NOMO-1 treated with dmso at 0.1 percent for 144 hours (cell line): ENCODE data around the gene PATJ.
A peak's percentile ranks its signal among the peaks of the same experiment; 100 is the strongest.
"Not testable (repeated sequence)": the region's sequence is repeated elsewhere in the genome, so short reads cannot be mapped to it uniquely, and the experiment has no call there.

Experiments
- DNase-seq: peaks from one replicate; lab custom pipeline; 2025; ENCODE audit not compliant: unreplicated experiment; lab: John Stamatoyannopoulos, UW

The PATJ gene

DNA sequence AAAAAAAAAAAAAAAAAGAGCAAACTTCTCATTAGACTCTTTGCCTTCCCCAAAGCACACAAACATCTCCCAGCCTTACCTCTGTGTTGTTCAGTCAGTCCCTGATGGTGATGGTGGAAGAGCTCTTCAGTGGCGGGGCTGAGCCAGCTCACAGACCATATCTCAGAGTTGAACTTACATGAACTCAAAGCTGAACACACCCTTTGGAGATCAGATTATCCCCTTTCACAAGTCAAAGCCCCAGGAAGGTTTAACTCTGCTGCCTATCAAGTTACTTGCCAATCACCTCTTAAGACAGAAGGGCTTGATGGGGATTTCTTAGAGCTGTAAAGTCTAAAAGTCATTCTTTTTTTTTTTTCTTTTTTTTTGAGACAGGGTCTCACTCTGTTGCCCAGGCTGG is 397.1 kb downstream of the PATJ start:
- DNase-seq = no peak

DNA sequence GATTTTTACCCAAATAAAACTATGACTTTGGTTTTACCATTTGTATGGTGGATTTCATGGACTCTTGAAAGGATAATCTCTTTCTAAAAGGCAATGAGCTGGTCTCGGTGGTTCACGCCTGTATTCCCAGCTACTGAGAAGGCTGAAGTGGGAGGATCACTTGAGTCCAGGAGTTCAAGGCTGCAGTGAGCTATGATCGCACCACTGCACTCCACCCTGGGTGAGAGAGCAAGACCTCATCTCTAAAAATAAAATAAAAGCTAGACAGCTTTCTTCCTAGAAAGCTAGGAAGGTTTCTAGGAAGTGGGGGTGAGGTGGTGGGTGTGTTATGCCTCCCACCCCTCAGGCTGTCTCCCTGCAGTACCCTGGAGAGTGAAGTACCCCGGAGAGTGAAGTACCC is 398.4 kb downstream of the PATJ start:
- DNase-seq = no peak

DNA sequence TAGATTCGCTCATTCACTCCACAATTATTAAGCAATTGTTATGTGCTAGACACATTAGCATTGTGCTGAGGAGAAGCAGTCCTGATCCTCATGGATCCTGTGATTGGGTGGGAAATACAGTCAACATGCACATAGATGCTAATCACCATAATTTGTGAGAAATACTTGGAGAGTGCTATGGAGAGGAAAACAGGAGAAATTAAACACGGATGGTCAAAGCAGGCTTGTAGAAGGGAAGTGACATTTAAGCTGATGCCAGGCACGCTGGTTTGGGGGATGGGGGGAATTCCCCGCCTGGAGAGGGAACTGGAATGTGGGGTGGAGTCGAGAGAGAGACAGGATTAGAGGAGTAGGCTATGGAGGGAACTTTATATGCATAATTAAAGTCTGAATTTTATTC is 400.2 kb downstream of the PATJ start:
- DNase-seq = no peak

DNA sequence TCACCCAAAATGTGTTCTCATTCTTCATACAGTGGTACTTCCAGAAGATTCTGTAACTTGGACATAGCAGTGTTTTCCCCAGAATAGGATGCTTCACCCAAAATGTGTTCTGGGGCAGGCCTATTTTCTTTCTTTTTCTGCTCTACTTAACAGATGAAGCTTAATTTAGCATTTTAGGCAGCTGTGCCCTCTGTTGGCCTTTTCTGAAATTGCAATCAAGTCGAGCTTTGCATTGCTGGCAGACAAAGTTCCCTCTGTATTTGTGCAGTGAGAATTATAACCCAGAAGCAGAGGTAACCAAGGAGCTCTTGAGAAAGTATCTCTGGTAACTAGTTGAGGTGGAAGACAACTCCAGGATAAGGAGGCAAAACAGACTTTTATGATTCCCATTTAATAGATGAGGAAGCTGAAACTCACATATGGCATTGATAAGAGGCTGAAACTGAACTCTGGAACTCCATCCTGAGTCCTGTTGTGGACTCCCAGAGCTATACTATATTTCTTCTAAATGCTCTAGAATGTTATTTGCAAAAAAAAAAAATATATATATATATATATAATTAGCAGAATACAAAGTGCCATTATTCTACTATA is 402.1 kb downstream of the PATJ start:
- peak; percentile 2 for DNase-seq

DNA sequence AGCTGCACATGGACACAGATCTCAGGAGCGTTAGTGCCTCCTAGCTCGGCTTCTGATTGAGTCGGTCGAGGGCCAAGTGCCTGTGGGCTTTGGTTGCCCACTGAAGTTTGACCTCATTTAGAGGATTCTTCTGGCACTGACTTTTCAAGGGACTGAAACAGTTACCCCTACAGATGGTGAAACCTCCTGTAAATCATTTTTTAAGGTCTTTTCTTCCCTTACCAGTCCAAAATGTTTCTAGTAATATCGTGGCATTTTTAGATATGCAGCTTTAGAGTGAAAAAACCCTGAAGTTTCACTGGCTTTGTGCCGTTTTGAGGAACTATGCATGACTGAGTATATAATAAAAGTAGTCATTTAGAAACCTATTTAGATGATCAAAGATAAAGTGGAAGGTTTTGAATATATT is 417.7 kb downstream of the PATJ start:
- DNase-seq = no peak

DNA sequence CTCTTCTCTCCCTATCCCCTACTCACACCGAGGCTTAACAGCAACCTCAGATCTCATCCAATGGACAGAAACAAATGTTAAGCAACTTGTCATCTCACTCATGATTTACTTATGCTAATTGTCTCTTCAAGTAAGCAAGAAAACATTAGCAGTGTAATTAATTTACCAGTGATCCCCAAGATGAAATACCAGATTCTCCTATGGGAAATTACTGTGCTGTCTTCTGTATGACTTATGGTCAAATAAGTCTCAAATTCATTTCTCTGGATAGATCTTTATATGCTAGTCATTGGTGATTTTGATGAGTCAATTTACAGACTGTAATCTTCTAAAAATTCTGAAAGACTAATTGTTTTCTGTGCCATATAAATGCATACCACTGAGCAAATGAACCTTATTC is 419.4 kb downstream of the PATJ start:
- no peak for DNase-seq

DNA sequence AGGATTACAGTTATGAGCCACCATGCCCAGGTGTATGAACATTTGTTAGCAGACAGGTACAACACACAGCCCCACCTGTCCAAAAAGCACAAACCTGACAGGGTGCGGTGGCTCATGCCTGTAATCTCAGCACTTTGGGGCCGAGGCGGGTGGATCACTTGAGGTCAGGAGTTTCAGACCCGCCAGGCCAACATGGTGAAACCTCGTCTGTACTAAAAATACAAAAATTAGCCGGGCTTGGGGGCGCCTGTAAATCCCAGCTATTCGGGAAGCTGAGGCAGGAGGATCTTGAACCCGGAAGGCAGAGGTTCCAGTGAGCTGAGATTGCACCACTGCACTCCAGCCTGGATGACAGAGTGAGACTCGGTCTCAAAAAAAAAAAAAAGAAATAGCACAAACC is 428.1 kb downstream of the PATJ start:
- not testable (repeated sequence) for DNase-seq

DNA sequence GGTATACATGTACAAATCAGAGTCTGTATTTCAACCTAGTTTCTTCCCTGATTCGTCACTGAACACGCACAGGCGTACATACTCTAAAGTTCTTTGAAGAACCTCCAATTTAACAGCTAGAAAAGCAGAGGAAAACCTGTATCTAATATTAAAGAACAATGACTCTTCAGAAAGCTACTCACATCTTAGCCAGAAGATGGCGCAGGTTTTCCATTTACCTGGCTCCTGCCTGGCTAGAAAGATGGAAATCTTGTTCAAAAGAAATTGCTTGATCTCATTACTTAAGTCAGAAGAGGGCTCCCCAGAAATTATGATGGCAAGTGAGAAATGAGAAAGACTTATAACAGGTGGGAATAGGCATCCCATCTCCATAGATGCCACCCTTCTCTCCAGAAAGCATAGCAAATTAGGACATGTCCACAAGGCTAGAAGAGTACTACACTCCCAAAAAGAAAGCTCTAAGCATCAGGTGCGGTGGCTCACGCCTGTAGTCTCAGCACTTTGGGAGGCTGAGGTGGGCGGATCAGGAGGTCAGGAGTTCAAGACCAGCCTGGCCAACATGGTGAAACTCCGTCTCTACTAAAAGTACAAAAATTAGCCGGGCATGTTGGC is 433.4 kb downstream of the PATJ start:
- DNase-seq = peak; percentile 24

DNA sequence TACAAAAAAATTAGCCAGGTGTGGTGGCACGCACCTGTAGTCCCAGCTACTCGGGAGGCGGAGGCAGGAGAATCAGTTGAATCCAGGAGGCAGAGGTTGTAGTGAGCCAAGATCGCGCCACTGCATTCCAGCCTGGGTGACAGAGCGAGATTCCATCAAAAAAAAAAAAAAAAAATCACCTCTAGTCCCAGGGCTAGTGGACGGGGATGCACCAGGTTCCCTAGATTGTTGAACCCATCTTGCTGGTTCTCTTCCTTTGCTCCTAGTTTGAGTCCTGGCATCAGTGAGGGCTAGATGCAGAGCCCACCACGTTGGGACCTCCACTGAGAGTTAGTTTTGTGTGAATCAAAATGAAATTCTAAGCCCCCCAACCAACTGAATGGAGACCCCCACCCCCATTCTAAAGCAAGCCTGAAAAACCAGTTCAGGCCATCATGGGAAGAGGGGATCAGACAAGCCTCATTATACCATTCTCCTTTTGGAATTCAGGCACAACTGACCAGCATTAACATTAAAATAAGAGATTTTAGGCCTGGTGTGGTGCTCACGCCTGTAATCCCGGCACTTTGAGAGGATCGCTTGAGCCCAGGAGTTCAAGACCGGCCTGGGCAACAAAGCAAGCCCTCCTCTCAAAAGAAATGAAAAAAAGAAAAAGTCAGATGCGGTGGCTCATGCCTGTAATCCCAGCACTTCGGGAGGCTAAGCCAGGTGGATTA is 434.5 kb downstream of the PATJ start:
- DNase-seq = no peak

DNA sequence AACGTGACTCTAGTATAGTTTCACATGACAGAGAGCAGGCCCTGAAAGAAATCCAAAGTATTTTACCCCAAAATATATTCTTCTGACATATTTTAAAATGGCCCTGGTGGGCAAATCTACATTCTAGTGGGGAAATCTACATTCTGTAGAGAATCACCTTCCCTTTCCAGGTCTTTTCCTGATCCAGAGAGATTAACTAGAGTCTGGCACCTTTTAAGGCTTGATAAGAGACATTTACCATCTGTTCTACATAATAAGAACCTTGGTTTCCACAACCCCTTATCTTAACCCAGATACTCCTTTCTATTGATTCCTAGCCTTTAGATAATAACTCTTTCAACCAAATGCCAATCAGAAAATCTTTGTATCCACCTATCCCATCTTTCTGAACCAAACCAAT is 435.3 kb downstream of the PATJ start:
- DNase-seq = no peak

DNA sequence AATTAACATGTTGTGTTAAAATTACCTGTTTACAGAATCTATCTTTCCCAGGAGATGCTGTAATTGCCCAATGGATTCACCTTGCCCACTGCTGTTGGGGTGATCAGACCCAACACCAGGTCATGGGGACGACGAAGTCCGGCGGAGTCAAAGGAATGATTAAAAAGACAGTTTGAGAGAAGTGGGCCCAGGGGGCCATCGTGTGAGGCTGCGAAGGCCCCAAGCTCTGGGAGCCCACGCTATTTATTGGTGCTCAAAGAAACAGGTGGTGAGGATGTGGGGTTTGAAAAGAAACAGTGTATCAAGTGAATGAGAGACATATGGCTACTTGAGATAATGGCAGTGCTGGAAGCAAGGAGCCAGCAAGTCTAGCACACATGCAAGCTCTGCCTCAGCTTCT is 436.1 kb downstream of the PATJ start:
- no peak for DNase-seq

DNA sequence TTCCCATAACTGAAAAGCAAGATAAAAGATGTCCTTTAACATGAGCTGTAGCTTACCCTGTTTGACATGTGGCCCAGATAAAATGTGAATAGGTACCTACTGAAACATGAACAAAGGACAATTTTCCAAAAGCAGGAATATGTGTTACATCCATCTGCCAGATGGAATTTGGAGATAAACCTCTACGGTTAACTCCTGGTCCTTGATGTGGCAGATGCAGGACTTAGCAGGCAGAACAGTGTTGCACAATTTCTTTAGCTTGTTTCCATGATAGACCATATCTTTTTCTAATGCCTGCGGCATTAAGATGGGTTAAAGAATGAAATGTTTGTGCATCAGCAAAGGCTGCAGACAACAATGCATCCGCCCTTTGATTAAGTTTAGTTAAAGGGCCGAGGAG is 437.8 kb downstream of the PATJ start:
- DNase-seq = not testable (repeated sequence)

DNA sequence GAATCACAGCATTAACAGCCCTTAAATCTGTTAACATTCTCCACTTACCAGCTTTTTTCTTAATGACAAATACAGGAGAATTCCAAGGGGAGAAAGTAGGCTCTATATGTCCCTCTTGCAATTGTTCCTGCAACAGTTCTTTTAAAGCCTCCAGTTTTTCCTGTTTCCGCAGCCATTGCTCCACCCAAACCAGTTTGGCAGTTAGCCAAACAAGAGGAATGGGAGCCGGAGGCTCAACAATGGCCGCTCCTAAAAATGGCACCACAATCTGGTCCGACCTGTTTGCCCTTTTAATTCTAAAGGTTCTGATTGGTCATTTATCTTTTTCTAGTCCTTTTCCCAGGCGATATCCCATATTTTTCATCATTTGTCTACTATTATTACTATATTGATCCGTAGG is 438.4 kb downstream of the PATJ start:
- DNase-seq = no peak

DNA sequence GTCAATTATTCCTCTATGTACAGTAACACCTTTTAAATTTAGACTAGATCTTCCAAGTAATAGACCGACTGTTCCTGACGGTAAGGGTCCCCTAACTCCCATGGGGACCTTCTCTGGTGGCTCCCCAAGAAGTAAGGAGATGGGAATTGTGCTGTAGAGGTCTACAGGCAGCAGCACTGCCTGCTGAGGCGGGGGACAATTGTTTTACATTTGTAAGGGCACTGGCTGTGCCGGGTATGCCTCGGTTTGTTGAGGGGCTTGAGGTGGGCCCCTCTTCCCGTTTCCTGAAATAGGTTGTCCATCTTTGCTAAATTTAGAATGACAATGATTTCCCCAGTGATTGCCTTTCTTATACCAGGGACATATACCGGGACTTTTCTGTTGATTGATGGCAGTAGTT is 439.3 kb downstream of the PATJ start:
- no peak for DNase-seq

DNA sequence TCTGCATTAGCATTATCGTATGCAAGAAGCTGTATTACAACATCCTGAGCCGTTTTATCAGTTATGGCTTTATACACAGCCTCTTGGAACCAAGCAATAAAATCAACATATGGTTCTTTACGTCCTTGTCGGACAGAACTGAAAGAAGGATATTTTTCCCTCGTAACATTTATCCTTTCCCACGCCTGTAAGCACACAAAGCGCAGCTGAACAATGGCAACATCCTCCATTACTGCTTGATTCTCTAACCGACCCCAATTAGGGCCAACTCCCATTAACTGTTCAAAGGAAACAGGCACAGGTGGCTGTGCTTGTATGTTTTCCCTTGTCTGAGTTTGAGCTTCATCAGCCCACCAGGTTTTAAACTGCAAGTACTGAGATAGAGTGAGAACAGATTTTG is 439.9 kb downstream of the PATJ start:
- not testable (repeated sequence) for DNase-seq

DNA sequence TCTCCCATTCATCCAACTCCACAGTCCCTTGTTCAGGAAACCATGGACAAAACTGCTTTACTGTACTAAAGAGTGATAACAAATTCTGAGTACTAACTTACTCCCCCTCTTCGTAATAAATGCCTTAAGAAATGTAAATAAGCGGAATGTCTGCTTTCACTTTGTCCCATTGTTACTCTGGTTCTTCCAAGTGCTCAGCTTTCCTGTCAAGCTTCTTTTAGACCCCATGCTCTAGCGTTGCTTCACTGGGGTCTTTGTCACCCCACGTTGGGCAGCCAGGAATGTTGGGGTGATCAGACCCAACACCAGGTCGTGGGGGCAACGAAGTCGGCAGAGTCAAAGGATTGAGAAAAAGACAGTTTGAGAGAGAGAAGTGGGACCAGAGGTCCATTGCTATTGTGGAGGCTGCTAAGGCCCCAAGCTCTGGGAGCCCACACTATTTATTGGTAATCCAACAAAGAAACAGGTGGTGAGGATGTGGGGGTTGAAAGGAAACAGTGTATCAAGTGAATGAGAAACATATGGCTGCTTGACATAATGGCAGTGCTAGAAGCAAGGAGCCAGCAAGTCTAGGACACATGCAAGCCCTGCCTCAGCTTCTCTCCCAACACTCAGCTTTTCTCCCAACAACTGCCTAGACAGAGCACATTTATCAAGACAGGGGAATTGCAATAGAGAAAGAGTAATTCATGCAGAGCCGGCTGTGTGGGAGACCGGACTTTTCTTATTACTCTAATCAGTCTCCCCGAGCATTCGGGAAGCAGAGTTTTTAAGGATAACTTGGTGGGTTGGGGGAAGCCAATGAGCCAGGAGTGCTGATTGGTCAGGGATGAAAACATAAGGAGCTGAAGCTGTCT is 441.1 kb downstream of the PATJ start:
- not testable (repeated sequence) for DNase-seq

DNA sequence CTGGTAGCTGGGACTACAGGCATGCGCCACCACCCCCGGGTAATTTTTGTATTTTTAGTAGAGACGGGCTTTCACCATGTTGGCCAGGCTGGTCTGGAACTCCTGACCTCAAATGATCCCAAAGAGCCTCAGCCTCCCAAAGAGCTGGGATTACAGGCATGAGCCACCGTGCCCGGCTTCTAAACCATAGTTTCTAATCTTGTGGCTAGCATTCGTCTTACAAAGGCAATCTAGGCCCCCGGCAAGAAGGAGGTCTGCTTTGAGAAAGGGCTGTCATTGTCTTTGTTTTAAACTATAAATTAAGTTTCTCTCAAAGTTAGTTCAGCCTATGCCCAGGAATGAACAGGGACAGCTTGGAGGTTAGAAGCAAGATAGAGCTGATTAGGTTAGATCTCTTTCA is 442.1 kb downstream of the PATJ start:
- no peak for DNase-seq

DNA sequence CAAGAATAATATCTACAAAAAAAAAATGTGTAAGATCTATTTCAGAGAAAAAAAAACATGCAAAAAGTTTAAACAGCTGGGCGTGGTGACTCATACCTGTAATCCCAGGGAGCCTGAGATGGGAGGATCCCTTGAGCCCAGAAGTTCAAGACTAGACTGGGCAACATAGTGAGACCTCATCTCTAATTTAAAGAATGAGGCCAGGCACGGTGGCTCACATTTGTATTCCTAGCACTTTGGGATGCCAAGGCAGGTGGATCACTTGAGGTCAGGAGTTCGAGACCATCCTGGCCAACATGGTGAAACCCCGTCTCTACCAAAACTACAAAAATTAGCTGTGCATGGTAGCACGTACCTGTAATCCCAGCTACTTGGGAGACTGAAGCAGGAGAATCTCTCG is 443.0 kb downstream of the PATJ start:
- DNase-seq = not testable (repeated sequence)

DNA sequence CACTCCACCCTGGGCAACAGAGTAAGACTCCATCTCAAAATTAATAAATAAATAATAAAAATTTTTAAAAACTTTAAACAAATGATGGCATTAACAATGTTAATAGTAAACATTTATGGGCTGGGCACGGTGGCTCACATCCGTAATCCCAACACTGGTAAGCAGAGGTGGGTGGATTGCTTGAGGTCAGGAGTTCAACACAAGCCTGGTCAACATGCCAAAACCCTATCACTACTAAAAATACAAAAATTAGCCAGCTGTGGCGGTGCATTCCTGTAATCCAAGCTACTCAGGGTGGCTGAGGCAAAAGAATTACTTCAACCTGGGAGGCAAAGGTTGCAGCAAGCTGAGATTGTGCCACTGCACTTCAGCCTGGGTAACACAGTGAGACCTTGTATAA is 443.4 kb downstream of the PATJ start:
- DNase-seq = no peak

DNA sequence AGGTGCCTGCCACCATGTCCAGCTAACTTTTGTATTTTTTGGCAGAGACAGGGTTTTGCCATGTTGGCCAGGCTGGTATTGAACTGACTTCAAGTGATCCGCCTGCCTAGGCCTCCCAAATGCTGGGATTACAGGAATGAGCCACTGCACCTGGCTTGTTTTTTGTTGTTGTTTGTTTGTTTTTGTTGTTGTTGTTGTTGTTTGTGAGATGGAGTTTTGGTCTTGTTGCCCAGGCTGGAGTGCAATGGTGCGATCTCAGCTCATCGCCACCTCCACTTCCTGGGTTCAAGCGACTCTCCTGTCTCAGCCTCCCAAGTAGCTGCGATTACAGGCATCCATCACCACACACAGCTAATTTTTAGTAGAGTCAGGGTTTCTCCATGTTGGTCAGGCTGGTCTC is 445.3 kb downstream of the PATJ start:
- DNase-seq = no peak

DNA sequence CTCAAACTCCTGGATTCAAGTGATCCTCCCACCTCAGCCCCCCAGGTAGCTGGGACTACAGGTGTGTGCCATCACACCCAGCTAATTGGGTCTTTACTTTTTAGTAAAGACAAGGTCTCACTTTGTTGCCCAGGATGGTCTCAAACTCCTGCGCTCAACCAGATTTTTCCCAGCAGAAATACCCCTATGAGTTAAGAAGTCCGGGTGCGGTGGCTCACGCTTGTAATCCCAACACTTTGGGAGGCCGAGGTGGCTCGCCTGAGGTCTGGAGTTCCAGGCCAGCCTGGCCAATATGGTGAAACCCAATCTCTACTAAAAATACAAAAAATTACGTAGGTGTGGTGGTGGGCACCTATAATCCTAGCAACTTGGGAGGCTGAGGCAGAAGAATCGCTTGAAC is 445.8 kb downstream of the PATJ start:
- DNase-seq = no peak
